GM19455 (cell line): ENCODE results near the gene GATD1.

Experiments used
- ATAC-seq: cut with Tn5 transposase; IDR thresholded peaks from one replicate; pipeline ENCODE4 v1.9.1; 2021; ENCODE audit not compliant: unreplicated experiment

Gene GATD1

DNA sequence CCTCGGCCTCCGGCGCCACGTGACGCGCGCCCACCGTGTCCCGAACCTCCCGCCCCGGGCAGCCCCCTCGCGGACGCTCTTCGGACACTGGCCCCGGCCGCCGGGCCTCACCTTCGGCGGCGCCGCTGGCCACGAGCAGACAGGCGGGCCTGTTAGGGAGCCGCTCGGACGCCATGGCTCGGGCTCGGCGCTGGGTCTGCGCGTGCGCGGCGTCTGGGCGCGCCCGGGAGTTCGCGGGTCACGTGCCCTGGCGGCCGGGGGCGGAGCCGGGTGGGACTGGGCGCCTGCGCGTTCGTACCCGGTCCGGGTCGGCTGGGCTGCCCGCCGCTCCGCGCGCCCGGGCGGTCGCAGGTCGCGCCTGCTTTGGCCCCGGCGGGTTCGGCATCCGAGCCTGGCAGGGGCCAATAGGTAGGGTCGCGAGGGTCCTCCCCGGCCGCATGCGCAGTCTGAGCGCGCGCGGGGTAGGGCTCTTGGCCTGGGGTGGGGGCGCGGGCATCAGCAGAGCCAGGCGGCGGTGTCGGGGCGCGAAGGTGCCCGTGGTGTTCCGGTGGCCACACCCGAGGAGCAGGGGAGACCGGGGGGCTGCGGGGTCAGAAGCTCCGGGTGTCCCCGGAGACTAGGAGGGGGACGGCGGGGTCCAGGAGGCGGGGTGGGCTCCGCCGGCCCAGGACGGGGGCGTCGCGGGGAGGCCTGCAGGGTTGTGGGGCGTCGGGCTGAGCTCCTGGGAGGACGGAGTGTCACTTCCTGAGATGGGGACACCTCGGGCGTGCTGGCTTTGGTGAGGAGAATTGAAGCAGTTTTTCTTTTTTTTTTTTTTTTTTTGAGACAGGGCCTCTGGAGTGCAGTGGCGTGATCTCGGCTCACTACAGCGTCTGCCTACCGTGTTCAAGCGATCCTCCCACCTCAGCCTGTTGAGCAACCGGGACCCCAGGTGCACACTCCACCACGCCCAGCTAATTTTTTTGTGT lies at the start of gene GATD1:
TSS of gene GATD1 (minus strand) at position 200 of the 968 bp plus-strand sequence. CDS start at position 175, 25 bp downstream.
- peak; percentile 72 for ATAC-seq

DNA sequence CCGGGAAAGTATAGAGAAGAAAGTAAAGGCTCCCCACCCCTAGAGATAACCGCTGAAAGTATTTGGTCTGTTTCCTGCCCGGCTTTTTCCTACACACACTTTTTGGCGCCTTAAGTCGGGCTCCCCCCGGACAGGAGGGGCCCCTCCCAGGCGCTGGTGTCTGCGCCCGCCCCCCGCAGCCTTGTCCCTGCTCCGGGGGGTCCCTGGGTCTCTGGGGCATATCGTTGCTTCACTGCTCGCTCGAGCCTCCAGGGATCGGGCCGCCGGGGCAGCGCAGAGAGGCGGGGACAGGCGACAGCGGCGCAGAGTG lies 49.5 kb upstream of the GATD1 start:
- peak; percentile 13 for ATAC-seq

DNA sequence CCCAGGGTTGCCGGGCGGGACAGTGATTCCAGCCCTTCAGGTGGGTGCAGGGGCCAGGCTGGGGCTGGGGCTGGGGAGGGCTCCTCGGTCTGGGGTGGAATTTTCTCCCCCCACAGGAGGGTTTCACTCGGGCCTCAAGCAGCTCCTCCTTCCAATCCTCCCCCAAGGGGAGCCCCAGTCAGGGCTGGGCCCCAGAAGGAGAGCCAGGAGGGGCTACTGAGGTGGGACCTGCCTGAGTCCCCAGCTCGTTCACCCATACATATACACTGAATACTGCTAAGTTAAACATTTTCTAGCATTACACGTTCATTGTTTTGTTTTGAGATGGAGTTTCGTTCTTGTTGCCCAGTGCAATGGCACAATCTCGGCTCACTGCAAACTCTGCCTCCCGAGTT lies 48.9 kb upstream of the GATD1 start:
- ATAC-seq: no peak

- no peak for ATAC-seq
Observed at GRCh38 chr11:825366-826226, 48.3 kb upstream of the GATD1 start.

DNA sequence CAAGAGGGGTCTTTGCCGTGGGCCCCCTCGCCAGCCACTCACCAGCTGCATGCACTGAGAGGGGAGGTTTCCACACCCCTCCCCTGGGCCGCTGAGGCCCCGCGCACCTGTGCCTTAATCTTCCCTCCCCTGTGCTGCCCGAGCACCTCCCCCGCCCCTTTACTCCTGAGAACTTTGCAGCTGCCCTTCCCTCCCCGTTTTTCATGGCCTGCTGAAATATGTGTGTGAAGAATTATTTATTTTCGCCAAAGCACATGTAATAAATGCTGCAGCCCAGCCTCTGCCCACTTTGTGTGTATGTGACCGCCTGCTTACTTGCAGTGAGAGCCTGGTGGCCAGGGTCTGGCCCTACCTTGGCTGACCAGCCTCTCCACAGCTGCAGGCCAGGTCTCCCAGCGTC lies 47.7 kb upstream of the GATD1 start:
- no peak for ATAC-seq

GRCh38 chr11:824292-824880 lies 47.1 kb upstream of the GATD1 start:
- no peak for ATAC-seq

DNA sequence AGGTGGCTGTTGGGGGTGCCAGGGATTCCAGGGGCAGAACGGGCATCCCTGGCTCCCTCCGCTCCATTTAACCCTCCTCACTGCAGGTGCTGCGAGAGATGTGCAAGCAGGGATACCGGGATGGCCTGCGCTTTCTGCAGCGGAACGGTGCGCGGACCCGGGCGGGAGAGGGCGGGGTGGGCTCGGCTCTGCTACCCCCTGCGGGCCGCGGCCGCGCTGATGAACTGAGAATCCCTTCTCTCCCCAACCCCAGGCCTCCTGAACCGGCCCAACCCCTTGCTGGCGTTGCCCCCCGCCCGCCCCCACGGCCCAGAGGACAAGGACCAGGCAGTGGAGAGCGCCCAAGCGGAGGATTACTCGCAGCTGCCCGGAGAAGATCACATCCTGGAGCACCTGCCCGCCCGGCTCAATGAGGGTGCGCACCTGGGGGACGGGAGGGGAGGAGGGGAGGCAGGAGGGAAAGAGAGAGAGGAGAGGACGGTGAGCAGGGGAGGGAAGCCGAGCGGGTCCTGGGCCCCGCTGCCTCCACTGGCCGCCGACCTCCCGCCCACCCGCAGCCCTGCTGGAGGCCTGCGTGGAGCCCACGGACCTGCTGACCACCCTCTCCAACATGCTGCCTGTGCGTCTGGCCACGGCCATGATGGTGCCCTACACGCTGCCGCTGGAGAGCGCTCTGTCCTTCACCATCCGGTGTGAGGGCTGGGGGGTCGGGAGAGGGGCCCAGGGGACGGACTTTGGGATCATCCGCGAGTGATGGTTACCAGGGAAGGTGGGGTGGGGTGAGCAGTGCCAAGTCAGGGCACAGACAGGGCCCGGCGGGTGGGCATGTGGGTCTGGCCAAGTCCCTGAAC lies 46.4 kb upstream of the GATD1 start:
- no peak for ATAC-seq

DNA sequence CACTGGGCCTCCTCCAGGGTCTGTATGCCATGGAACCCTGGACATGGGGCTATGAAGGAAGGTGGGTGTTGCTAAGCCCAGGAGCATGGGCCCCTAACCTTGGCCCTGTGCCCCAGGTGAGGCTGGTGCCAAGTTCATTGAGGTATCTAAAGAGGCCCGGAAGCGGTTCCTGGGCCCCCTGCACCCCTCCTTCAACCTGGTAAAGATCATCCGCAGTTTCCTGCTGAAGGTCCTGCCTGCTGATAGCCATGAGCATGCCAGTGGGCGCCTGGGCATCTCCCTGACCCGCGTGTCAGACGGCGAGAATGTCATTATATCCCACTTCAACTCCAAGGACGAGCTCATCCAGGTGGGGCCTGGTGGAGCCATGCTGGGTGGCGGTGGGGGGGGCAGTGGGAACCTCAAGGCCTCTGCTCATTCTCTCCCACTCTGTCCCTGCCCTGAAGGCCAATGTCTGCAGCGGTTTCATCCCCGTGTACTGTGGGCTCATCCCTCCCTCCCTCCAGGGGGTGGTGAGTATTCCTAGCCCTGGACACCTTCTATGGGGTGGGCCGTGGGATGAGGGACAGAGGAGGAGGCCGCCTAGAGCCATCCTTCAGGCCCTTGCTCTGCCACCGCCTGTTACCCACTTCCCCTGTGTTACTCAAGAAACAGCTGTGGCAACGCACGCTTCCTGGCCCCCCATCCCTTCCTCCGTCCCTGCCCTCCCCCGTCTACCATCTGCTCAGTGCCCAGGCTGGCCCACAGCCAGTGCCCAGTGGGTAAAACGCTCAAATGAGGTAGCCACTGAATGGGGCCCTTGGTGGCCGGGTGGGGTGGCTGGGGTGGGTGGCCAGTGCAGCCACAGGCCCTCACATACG lies 44.5 kb upstream of the GATD1 start:
- ATAC-seq: no peak

GRCh38 chr11:820655-821511 lies 43.6 kb upstream of the GATD1 start:
- ATAC-seq: no peak

DNA sequence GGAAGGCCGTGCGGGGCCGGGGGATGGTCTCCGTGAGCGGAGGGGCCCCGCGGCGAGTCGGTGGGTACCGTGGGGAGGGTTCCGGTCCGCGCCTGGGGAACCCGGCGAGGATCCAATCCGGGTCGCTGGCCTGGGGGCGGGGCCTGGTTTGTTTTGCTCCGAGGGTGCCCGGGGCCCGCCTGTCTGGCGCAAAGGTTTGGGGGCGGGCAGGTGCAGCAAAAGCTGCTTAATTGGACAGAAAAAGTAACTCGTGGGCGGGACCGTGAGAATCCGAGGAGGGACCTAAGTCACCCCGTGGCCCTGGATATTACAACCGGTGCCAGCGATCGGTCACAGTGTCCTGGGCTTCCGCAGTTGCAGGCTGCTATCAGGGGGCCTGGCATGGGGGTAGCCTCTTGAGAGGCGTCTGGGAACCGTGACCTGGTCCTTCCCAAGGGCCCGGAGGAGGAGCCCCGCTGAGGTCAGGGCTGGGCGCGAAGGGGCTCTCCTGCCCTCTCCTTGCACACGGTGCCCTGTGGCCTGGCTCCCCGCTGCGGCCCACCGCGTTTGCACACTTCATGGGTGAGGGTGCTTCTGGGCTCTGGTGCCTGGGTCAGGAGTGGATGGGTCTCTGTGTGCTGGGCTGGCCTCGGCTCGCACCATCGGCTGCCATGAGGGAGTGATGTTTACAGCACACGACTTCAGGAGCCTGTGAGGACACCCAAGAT lies 42.8 kb upstream of the GATD1 start:
- peak; percentile 71 for ATAC-seq

DNA sequence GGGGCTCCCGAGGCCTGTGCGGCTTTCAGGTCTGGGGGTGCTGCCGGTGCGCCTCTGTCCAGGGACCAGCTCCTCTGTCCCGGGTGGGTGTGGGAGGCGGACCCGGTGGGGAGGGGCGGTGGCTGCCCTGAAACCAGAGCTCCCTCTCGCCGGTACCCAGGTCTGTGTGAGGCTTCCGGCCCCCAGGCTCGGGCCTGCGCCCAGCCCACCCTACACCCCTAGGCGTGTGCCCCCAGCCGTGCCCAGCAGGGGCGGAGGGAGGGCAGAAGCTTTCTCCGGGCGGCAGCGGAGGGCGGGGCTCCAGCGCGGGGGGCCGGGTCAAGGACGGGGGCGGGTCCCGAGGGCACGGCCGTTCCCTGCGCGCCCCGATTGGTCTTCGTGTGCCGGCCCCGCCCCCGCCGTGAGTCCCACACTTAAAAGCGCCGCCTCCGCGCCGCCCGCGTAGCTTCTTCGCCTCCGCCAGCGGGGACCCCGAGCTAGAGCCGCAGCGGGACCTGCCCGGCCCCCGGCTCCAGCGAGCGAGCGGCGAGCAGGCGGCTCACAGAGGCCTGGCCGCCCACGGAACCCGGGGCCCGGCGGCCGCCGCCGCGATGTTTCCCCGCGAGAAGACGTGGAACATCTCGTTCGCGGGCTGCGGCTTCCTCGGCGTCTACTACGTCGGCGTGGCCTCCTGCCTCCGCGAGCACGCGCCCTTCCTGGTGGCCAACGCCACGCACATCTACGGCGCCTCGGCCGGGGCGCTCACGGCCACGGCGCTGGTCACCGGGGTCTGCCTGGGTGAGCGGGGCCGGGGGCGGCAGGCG lies 42.0 kb upstream of the GATD1 start:
- peak; percentile 69 for ATAC-seq

DNA sequence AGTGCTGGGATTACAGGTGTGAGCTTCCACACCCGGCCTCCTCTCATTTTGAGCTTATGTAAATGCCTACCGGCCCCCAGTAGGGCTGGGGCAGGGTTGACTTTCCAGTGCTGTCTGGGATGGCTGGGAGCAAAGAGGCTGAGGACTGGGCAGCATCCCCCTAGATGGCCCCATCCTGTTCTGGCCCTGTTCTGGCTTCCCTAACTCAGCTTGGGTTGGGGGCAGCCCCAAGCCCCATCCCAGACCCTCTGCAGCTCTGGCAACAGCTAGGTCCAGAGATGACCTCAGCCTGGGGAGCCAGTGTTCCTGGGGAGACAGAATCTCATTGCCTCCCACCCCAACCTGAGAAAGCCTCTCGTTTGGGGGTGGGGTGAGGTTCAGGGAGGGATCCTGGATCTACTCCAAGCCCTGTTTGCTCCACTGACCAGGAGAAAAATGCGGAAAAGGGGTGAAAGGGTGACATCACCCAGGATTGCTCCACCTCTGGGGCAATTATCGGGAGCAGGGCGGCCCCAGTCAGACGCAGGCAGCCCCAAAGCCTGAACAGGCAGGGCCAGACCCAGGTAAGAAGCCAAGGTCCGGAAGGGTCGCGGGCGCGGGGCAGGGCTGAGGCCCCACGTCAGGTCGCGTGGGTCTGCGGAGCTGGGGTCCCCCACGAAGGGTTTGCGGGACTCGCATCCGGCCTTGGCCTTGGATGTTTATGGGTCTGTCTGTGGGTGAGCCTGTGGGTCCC lies 41.3 kb upstream of the GATD1 start, which contains the start of gene PNPLA2:
TSS of gene PNPLA2 (plus strand) at position 519 of the 733 bp plus-strand sequence. CDS start 805 bp downstream, outside the sequence.
- no peak for ATAC-seq

DNA sequence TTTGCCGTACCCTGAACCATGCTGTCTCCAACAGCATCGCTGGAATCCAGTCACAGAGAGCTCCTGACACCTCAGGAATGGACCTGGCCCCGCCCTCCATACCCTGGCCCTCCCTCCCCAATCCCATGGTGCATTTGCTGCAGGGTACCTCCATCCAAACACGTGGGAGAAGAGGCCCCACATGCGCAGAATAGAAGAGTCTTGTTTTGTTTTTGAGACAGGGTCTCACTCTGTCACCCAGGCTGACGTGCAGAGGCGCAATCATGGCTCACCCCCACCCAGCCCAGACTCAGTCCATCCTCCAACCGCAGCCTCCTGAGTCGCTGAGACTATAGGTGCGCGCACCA lies 39.1 kb upstream of the GATD1 start:
- ATAC-seq: no peak

DNA sequence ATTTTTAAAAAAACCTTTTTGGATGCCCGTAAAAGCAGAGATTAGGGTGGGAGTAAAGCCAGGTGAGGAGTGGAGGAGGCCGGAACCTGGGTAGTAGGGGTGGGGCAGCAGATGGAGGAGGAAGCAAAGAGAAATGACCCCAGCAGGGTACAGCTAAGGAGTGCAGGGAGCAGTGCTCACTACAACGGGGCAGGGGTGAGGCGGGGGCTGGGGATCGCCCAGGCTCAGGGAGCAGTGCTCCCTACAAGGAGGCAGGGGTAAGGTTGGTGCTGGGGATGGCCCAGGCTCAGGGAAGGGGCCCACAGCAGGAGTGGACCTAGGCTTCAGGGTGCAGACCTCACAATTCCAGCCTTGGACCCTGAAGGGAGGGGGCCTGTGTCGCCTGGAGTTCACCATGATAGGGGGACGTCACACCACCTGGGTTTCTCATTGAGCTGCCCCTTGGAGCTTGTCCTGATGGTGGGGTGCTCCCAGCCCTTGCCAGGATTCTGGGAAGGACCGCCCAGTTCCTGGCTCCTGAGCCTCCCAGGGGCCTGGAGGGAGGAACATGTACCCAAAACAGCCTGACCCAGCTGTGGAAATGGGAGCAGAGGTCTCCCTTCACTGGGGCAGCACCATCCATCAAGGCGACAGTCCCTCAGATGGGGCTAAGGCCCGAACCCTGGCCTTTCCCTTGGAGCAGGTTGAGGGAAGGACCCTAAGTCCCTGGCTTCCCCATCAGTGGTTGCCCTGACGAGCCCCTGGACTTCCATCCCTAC lies 38.6 kb upstream of the GATD1 start:
- no peak for ATAC-seq

DNA sequence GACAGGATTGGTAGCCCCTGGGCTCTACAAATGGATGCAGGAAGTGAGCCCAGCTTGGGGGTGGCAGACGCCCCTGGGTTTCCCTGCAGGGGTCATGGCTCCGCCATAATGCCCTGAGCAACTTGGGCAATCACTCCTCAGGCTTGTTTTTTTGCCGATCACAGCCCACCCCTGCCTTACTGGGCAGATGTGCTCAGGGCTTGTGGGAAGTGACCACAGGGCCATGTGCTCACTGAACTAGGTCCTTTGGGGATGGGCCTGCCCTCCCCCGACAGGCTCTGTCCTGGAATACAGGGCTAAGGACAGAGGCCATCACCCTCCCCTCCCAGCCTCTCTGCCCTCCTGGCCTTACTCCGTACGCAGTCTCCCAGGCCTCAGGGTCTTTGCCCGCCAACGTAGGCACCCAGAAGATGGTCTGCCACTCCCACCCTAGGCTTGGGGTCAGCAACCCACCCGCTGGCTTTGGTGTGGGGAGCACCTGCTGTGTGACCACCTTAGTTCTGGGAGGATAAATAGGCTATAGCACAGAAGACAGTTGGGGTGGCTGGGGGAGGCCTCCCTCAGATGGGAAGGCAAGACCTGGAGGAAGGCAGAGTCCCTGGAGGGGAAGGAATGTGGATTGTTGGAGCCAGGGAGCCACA lies 36.3 kb upstream of the GATD1 start:
- no peak for ATAC-seq
